Left ventricle myocardium inferior (tissue), 1 donor: ENCODE results near the gene SFR1. TPM values are rescaled to one million over a fixed set of nuclear protein-coding genes. Genes with fewer than 3 reads are reported as not detected.
A peak's percentile ranks its signal among the peaks of the same experiment; 100 is the strongest.

ENCODE experiments used
- DNase-seq: peaks from one replicate; pipeline ENCODE4 v3.0.0-alpha.2; 2020
- H3K27ac ChIP-seq: fragments of 200-600 bp; replicated peaks from 2 replicates; pipeline ENCODE4 v1.8.0; 2021
- H3K27me3 ChIP-seq: fragments of 200-600 bp; 2 replicates; pipeline ENCODE4 v1.8.0; 2021; ENCODE audit warnings: low read depth
- H3K36me3 ChIP-seq: fragments of 200-600 bp; 2 replicates; pipeline ENCODE4 v1.8.0; 2021
- H3K4me1 ChIP-seq: fragments of 200-600 bp; 2 replicates; pipeline ENCODE4 v1.8.0; 2021
- H3K4me3 ChIP-seq: fragments of 200-600 bp; 2 replicates; pipeline ENCODE4 v1.8.0; 2021; ENCODE audit warnings: mild to moderate bottlenecking, moderate library complexity
- H3K9me3 ChIP-seq: fragments of 200-600 bp; replicated peaks from 2 replicates; pipeline ENCODE4 v1.8.0; 2021
- CTCF ChIP-seq: fragments of 200-600 bp; IDR thresholded peaks from 2 replicates; pipeline ENCODE4 v1.8.0; 2021; ENCODE audit warnings: antibody characterized with exemption, mild to moderate bottlenecking, borderline replicate concordance
- intact Hi-C: fragments of 100-400 bp; cut with micrococcal nuclease; formaldehyde crosslinking; loops from one replicate; pipeline ENCODE4 v1.11.0; 2022
- total RNA-seq: library from RNA; stranded (reverse); fragmentation: NEBNext Ultra II Directional; extraction: Animal tissue kit (Norgen Biotek cat#: 25700); gene quantifications from one replicate; pipeline ENCODE4 v1.2.1, GENCODE V29; 2021
- donor health status: DM: no; HTN: yes; CAD: no; lungs with severe emphysema.

The SFR1 gene
- total RNA-seq, 1 donor from 2014 or later, result 6.0 TPM

DNA sequence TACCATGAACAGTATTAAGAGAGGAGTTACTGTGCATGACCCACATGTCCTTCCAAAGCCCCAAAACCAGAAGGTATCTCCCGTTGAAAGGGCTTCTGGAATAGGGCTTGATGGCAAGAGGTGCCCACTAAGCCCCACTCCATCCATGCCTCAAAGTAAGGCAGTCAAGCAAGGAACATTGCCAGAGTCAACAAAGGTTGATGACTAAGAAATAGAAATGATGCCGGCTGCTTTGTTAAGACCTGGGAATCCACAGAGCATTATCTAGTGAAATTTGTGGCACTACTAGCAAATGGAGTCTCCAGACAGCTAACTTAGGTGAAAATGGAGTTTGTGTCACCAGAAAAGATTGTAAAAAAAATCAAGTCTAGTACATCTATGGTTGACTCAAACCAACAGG lies 6.2 kb downstream of the SFR1 start:
- H3K27ac ChIP-seq, result no peak overlapping the region
- H3K36me3 ChIP-seq, result peaks cover 15% of the 10 kb centered on the region
- intact Hi-C loops, result loop anchor here (10.0 kb wide), 1 partner anchor 243 kb away; no protein-coding TSS in a partner anchor
- peaks cover 8% of the 10 kb centered on the region for H3K4me1 ChIP-seq
- no peak for DNase-seq
- H3K4me3 ChIP-seq, result no peak overlapping the region
- no peaks in the 10 kb centered on the region for H3K27me3 ChIP-seq
- no peaks in the 10 kb centered on the region for H3K9me3 ChIP-seq
- TF ChIP-seq CTCF, result no peak

- intact Hi-C loops, result no loop called here
- Histone ChIP-seq H3K36me3 (peaks cover 11% of the 10 kb centered on the region), H3K9me3 (no peaks in the 10 kb centered on the region), H3K4me3 (no peak overlapping the region), H3K27ac (no peak overlapping the region), H3K4me1 (peaks cover 8% of the 10 kb centered on the region), H3K27me3 (no peaks in the 10 kb centered on the region)
- no peak for TF ChIP-seq CTCF
- DNase-seq, result no peak
Observed at GRCh38 chr10:104130041-104130440, 8.1 kb downstream of the SFR1 start.

GRCh38 chr10:104138131-104138530 lies 16.2 kb downstream of the SFR1 start:
- Histone ChIP-seq H3K36me3 (no peaks in the 10 kb centered on the region), H3K9me3 (no peaks in the 10 kb centered on the region), H3K4me1 (no peaks in the 10 kb centered on the region), H3K4me3 (no peak overlapping the region), H3K27me3 (no peaks in the 10 kb centered on the region), H3K27ac (no peak overlapping the region)
- no peak for DNase-seq
- no peak for TF ChIP-seq CTCF
- intact Hi-C loops, result no loop called here

DNA sequence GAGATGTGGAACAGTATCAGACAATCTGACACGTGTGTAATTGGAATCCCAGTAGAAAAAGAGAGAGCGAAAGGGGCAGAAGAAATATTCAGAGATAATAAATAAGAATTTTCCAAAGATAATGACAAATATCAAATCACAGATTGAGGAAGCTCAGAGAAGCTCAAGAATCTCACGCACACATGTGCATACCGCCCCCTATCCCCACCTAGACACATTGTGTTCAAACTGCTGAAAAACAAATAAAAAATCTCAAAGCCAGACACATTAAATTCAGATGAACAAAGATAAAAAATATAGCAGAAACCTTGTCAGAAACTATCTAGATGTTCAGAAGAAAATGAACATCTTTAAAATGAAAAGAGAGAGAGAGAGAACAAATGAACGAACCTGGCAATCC lies 17.2 kb downstream of the SFR1 start:
- Histone ChIP-seq H3K36me3 (no peaks in the 10 kb centered on the region), H3K27me3 (no peaks in the 10 kb centered on the region), H3K9me3 (no peaks in the 10 kb centered on the region), H3K27ac (no peak overlapping the region), H3K4me3 (no peak overlapping the region), H3K4me1 (no peaks in the 10 kb centered on the region)
- DNase-seq, result no peak
- intact Hi-C loops, result no loop called here
- TF ChIP-seq CTCF, result peak; percentile 21

GRCh38 chr10:104142081-104142480 lies 20.1 kb downstream of the SFR1 start:
- H3K9me3 ChIP-seq, result no peaks in the 10 kb centered on the region
- intact Hi-C loops, result no loop called here
- H3K4me1 ChIP-seq, result no peaks in the 10 kb centered on the region
- no peak for DNase-seq
- no peak overlapping the region for H3K4me3 ChIP-seq
- no peaks in the 10 kb centered on the region for H3K27me3 ChIP-seq
- no peaks in the 10 kb centered on the region for H3K36me3 ChIP-seq
- TF ChIP-seq CTCF, result no peak
- no peak overlapping the region for H3K27ac ChIP-seq

DNA sequence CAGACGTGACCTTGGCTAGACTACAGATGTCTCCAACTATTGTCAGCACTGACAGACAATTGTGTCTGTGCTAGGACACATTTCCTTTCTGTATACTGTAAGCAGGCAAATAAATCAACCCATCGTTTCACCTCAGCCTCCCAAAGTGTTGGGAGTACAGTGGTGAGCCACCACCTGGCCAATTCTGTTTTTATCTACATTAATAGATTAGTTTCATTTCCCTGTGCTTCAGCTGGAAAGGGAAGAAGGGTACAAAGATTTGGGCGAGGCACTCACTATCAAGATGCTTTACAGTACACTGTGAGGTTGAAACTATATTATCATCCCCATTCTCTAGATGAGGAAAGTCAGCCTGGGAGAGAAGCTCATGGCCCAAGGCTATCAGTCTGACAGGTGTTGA lies 21.9 kb downstream of the SFR1 start:
- intact Hi-C loops, result no loop called here
- no peak for DNase-seq
- no peaks in the 10 kb centered on the region for H3K9me3 ChIP-seq
- H3K27ac ChIP-seq, result no peak overlapping the region
- TF ChIP-seq CTCF, result no peak
- H3K36me3 ChIP-seq, result no peaks in the 10 kb centered on the region
- no peak overlapping the region for H3K4me3 ChIP-seq
- no peaks in the 10 kb centered on the region for H3K4me1 ChIP-seq
- H3K27me3 ChIP-seq, result no peaks in the 10 kb centered on the region
